ENCODE data around the gene ANKK1. TPM values are rescaled to one million over a fixed set of nuclear protein-coding genes. Genes with fewer than 3 reads are reported as not detected.

The ANKK1 gene
- total RNA-seq, 4 donors from 2014 or later: 0.64 to 9.7 TPM; not detected in 2

GRCh38 chr11:113341388-113342165 lies 46.0 kb upstream of the ANKK1 start:
- peaks cover 0 to 16% (median 4%) of the 10 kb centered on the region in 4 donors for H3K36me3 ChIP-seq

GRCh38 chr11:113345978-113346377 lies 41.6 kb upstream of the ANKK1 start:
- no peak for DNase-seq
- WGBS, 2 donors (ENCODE audit: low coverage in 1 of 2): 75 to 89% methylated on average over 5 to 8 of the region's 8 CpGs
- no peaks in the 10 kb centered on the region for H3K4me1 ChIP-seq
- intact Hi-C loops (cut with DNase I; ENCODE audit: low total_unique reads) (no loop called here), in situ Hi-C loops (cut with MboI; ENCODE audit: low pct_ligation_motif_present in 1 of 4, low pct_unique_long_range_greater_than_20kb in 1 of 4, low sequenced_read_pairs in 3 of 4) (no loop called here)
- TF ChIP-seq CTCF (IDR thresholded peaks at IDR 0.05): no peak
- no peak for TF ChIP-seq EP300 (IDR thresholded peaks at IDR 0.05; ENCODE audit: low read depth)
- TF ChIP-seq POLR2A (IDR thresholded peaks at IDR 0.05): no peak
- no peak for TF ChIP-seq POLR2AphosphoS5 (IDR thresholded peaks at IDR 0.05)
- no peak overlapping the region for H3K4me3 ChIP-seq
- no peak overlapping the region for H3K27ac ChIP-seq
- H3K27me3 ChIP-seq: no peaks in the 10 kb centered on the region
- no peaks in the 10 kb centered on the region for H3K9me3 ChIP-seq
- H3K36me3 ChIP-seq: peaks cover 0 to 13% (median 4%) of the 10 kb centered on the region in 4 donors

More at GRCh38 chr11:113341388-113342165, 46.0 kb upstream of the ANKK1 start:
- Histone ChIP-seq H3K4me1 (no peaks in the 10 kb centered on the region), H3K9me3 (no peaks in the 10 kb centered on the region), H3K27me3 (no peaks in the 10 kb centered on the region), H3K4me3 (no peak overlapping the region), H3K27ac (no peak overlapping the region)
- DNase-seq: no peak
- TF ChIP-seq POLR2A (IDR thresholded peaks at IDR 0.05) (no peak), POLR2AphosphoS5 (IDR thresholded peaks at IDR 0.05) (no peak), EP300 (IDR thresholded peaks at IDR 0.05; ENCODE audit: low read depth) (no peak)
- intact Hi-C loops (cut with DNase I; ENCODE audit: low total_unique reads): no loop called here
- 90 to 100% methylated on average over 3 to 10 of the region's 10 CpGs for WGBS, 2 donors (ENCODE audit: low coverage in 1 of 2)
- in situ Hi-C loops (cut with MboI; ENCODE audit: low pct_ligation_motif_present in 1 of 4, low pct_unique_long_range_greater_than_20kb in 1 of 4, low sequenced_read_pairs in 3 of 4): no loop called here

- Histone ChIP-seq H3K9me3 (no peaks in the 10 kb centered on the region), H3K27ac (no peak overlapping the region), H3K4me3 (no peak overlapping the region), H3K4me1 (no peaks in the 10 kb centered on the region), H3K27me3 (no peaks in the 10 kb centered on the region), H3K36me3 (peaks cover 0 to 17% (median 0%) of the 10 kb centered on the region in 4 donors)
- in situ Hi-C loops (cut with MboI; ENCODE audit: low pct_ligation_motif_present in 1 of 4, low pct_unique_long_range_greater_than_20kb in 1 of 4, low sequenced_read_pairs in 3 of 4): no loop called here
- intact Hi-C loops (cut with DNase I; ENCODE audit: low total_unique reads): no loop called here
- TF ChIP-seq POLR2A (IDR thresholded peaks at IDR 0.05) (no peak), EP300 (IDR thresholded peaks at IDR 0.05; ENCODE audit: low read depth) (no peak), POLR2AphosphoS5 (IDR thresholded peaks at IDR 0.05) (no peak), CTCF (IDR thresholded peaks at IDR 0.05) (no peak)
- WGBS, 2 donors (ENCODE audit: low coverage in 1 of 2): 94% methylated on average over 3 of the region's 3 CpGs; no CpG with 5 or more reads in 1 of the 2 donors
- no peak for DNase-seq
Observed at GRCh38 chr11:113349528-113349927, 38.1 kb upstream of the ANKK1 start.

GRCh38 chr11:113350336-113351067 lies 37.1 kb upstream of the ANKK1 start:
- Histone ChIP-seq H3K9me3 (peaks cover under 1 to 4% of the 10 kb centered on the region in 2 donors), H3K27ac (no peak overlapping the region), H3K27me3 (no peaks in the 10 kb centered on the region), H3K36me3 (peaks cover 0 to 18% (median under 1%) of the 10 kb centered on the region in 4 donors), H3K4me3 (no peak overlapping the region), H3K4me1 (no peaks in the 10 kb centered on the region)
- DNase-seq: no peak
- no peak for TF ChIP-seq POLR2AphosphoS5 (IDR thresholded peaks at IDR 0.05)
- in situ Hi-C loops (cut with MboI; ENCODE audit: low pct_ligation_motif_present in 1 of 4, low pct_unique_long_range_greater_than_20kb in 1 of 4, low sequenced_read_pairs in 3 of 4): no loop called here
- WGBS, 2 donors (ENCODE audit: low coverage in 1 of 2): 81 to 84% methylated on average over 5 to 11 of the region's 11 CpGs
- intact Hi-C loops (cut with DNase I; ENCODE audit: low total_unique reads): no loop called here

- Histone ChIP-seq H3K9me3 (peaks cover 6 to 9% of the 10 kb centered on the region in 2 donors), H3K4me1 (no peaks in the 10 kb centered on the region), H3K4me3 (no peak overlapping the region), H3K27ac (no peak overlapping the region), H3K27me3 (no peaks in the 10 kb centered on the region), H3K36me3 (peaks cover 0 to 24% (median 3%) of the 10 kb centered on the region in 4 donors)
- intact Hi-C loops (cut with DNase I; ENCODE audit: low total_unique reads) (no loop called here), in situ Hi-C loops (cut with MboI; ENCODE audit: low pct_ligation_motif_present in 1 of 4, low pct_unique_long_range_greater_than_20kb in 1 of 4, low sequenced_read_pairs in 3 of 4) (no loop called here)
- no peak for TF ChIP-seq EP300 (IDR thresholded peaks at IDR 0.05; ENCODE audit: low read depth)
- TF ChIP-seq POLR2A (IDR thresholded peaks at IDR 0.05): no peak
- no peak for TF ChIP-seq CTCF (IDR thresholded peaks at IDR 0.05)
- TF ChIP-seq POLR2AphosphoS5 (IDR thresholded peaks at IDR 0.05): no peak
- DNase-seq: no peak
- WGBS, 2 donors (ENCODE audit: low coverage in 1 of 2): 60 to 88% methylated on average over 1 to 3 of the region's 3 CpGs
Observed at GRCh38 chr11:113351068-113351450, 36.5 kb upstream of the ANKK1 start.

All from transverse colon (tissue), 4 donors.